GM12872 (cell line): ENCODE measurements around the gene KAZN.

Source experiments
- TF ChIP-seq, protein P1 (sequence below): IDR thresholded peaks from 3 replicates; pipeline ENCODE4 v1.5.1; 2011; ENCODE audit warnings: low read depth, mild to moderate bottlenecking, low read length, moderate library complexity; ENCODE audit not compliant: insufficient read depth

Gene KAZN

DNA sequence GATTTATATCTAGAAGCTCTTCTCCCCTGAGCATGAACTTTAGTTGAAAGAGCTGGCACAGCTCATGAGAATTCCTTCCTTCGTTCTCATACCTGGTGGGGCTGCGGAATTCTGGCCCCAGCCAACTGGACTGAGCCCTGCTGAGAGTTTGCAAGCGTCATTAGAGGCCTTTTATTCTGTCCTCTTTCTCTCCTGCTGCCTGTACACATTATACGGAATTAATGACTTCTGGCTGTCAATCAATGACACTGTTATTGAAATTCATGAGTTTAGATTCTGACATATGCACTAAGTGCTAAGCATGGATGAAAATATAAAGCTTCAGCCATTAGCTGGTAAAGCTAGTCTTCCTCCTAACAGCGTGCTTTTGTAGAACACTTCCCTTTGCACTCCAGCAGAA is 27.5 kb downstream of the KAZN start:
- TF ChIP-seq, protein P1, sequence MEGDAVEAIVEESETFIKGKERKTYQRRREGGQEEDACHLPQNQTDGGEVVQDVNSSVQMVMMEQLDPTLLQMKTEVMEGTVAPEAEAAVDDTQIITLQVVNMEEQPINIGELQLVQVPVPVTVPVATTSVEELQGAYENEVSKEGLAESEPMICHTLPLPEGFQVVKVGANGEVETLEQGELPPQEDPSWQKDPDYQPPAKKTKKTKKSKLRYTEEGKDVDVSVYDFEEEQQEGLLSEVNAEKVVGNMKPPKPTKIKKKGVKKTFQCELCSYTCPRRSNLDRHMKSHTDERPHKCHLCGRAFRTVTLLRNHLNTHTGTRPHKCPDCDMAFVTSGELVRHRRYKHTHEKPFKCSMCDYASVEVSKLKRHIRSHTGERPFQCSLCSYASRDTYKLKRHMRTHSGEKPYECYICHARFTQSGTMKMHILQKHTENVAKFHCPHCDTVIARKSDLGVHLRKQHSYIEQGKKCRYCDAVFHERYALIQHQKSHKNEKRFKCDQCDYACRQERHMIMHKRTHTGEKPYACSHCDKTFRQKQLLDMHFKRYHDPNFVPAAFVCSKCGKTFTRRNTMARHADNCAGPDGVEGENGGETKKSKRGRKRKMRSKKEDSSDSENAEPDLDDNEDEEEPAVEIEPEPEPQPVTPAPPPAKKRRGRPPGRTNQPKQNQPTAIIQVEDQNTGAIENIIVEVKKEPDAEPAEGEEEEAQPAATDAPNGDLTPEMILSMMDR, result no peak

DNA sequence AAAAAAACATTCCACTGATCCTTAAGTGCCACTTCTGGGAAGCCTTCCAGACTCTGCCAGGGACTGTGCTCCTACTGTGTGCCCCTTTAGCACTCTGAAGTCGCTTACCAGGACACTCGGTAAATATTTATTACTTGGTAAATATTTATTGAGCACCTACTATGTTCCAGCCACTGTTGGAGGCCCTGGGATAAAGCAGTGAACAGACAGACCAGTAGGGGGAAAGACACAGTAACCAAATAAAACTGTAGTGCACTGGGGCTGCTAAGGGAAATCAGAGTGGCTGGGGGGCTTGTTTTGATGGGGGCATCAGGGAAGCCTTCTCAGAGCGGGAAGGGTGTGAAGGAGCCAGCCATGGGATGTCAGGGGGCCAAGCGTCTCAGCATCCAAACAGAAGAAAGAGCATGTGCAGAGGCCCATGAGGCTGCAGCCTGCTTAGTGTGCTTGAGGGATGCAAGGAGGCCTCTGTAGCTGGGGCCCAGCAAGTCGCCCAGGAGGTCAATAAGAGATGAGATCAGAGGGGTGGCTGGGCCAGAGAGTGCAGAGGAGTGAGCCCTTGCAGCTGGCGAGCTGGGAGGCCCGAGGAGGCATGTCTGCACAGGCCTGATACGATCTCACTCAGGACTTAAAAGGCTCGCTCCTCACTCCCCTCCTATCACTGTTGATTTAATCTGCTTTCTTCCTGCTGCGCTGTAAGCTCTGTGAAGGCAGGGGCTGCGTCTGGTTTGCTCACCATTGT is 28.6 kb downstream of the KAZN start:
- TF ChIP-seq, protein P1, result no peak

DNA sequence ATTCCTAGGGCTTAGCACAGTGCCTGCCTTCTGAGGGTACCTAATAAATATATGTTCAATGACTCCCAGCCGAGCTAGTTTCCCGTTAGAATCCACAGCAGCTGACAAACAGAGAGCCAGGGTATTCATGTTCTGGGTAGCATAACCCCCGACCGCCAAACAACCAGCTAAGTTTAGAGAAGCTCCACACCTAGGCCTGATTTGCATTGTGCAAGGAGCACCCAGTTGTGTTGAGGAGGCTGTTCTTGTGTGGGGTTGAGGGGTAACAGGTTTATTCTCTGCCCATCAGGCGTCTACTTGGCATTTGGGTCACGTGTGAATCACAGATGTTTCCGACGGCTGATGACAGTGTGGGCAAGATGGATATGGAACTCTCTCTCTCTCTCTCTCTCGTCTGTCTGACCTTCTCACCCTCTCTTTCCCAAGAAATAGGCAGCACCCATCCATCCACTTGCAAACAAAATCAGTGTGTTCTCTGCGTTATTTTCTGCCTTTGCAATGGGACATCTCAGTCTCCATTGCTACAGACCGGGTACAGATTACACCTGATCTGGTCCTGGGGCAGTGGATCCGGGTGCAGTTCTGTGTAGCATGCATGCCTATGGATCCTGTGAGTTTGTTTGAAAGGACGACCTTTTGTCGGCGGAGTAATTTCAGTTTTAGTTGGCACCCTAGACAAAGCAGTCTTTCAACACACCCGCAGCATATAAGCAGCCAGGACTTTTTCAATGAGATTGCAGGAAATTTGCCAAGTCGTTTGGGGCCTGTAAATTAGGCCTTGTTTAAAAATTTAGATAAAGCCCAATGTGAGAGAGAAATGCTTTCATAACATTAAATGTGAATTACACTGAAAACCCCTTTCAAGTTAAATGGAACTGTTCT is 29.4 kb downstream of the KAZN start:
- TF ChIP-seq, protein P1, result no peak

DNA sequence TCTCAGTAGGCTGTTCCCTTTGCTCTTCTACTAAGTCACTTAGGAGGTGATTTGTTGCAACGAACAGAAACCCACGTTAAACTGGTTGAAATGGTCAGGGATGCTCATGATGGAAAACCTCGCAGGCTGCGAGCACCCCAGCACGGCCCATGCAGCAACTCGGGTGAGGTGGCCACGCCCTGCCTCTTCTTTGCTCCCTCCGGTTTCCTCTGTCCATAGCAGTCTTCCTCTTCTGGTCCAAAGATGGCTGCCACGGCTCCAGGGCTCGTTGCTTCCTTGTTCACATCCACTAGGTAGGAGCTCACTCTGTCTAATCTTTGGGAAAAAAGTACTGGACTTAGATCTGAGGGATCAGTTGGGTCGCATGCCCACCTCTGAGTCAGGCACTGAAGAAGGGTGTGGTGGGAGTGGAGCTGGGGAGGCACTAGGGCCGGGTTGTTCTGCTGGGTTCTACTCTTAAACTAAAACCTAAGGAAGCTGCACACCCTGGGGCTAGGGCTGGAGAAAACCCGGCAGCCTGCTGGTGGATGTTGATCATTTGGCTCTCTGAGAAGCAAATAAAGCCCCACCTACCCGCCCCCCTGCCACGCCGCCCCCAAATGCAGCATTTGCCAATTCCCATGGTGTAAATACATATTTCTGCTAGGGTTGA is 31.0 kb downstream of the KAZN start:
- TF ChIP-seq, protein P1, result no peak

DNA sequence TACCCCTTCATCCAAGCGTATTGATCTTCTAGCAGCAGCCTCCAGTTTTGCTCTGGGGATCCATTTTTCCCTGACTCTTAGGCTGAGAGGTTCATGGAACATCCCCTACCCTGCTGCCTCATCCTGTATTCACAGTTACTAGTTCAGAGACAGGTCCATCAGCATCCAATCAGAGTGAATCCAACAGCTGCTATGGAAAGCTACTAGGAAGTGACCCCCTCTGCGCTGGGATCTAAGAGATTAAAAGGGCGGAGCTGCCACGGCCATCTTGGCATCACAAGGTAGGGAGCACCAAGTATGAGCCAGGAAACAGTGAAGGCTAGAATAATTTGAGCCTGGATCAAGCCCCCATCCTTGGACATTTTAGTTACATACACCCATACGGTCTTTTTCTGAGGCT is 32.5 kb downstream of the KAZN start:
- TF ChIP-seq, protein P1, result no peak

DNA sequence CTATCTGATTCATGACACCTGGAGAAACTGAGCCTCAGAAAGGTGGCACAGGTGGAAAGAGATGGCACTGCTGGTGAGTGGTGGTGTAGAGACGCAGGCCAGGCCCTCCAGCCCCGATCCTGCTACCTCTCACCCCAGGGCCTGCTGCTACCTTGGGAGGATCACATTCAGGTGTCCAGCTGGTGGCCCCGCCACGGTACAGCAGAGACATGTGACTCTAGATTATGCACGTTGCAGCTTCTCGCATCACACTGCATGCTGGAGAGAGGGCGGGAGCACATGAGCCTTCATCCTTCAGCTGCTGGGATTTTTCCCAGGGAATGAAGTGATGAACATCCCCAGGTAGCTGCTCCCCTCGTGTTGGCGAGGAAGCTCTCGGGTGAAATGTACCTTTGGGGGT is 32.9 kb downstream of the KAZN start:
- TF ChIP-seq, protein P1, result no peak

DNA sequence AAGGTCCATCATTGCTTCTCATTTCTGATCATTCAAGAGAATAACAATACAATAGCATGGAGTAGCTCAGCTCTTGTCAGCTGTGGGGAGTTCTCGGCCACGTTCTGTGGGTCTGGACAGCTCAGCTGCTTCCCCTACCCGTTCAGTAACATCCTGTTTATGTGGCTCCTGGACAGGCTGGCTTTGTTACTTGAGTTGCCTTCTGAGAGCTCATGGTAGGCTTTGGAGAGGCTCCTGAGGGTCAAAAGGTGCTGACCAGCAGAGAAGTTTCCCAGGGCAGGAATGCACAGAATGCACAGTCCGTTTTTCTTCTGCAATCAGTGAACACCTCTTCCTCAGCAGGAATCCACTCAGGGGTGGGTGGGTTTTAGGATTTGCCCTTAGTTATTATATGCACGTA is 36.0 kb downstream of the KAZN start:
- TF ChIP-seq, protein P1, result no peak
